WTC11 (cell line): ENCODE data around the gene OSBP2.

Source experiments
- CTCF ChIP-seq: fragments of 200-600 bp; IDR thresholded peaks from 2 replicates; pipeline ENCODE4 v1.8.0; 2022; ENCODE audit warnings: antibody characterized with exemption
- E2F5 ChIP-seq: sonication (generic); formaldehyde crosslinking; IDR thresholded peaks from 2 replicates; pipeline ENCODE4 v1.8.1; 2022; ENCODE audit warnings: mild to moderate bottlenecking, moderate library complexity, missing genetic modification reagents
- NR3C1 ChIP-seq: sonication (generic); formaldehyde crosslinking; conservative IDR thresholded peaks from 2 replicates; pipeline ENCODE4 v1.8.1; 2023; ENCODE audit warnings: low read depth, mild to moderate bottlenecking, missing genetic modification reagents
- PRDM15 ChIP-seq: sonication (generic); formaldehyde crosslinking; IDR thresholded peaks from 2 replicates; pipeline ENCODE4 v1.8.0; 2022; ENCODE audit warnings: missing genetic modification reagents
- ZNF317 ChIP-seq: sonication (generic); formaldehyde crosslinking; IDR thresholded peaks from 2 replicates; pipeline ENCODE4 v1.8.1; 2023; ENCODE audit warnings: low read depth, mild to moderate bottlenecking, moderate library complexity, missing genetic modification reagents, borderline replicate concordance

GRCh38 chr22:30887453-30887852 lies 192.8 kb downstream of the OSBP2 start:
- no peak for TF ChIP-seq PRDM15 (CRISPR knock-in tag)
- TF ChIP-seq E2F5: no peak
- TF ChIP-seq ZNF317 (CRISPR knock-in tag): no peak
- TF ChIP-seq NR3C1 (CRISPR knock-in tag): no peak
- TF ChIP-seq CTCF: no peak
